ENCODE results near the gene RBPJL.
A peak's percentile ranks its signal among the peaks of the same experiment; 100 is the strongest.

DNA sequence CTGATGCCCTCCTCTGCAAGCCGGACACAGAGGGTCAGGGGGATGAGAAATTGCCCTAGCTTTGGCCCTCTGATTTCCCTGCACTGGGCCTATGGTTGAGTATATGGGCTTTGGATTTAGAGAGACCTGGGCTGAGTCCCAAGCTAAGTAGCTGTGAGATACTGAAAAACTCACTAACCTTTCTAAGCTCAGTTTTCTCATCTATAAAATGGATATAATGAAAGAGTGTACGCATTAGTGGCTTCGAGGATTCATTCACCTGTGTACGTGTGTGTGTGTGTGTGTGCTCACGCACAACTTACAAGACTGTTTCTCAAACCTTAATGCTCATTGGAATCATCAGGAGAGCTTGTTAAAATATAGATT, 12.7 kb upstream of the RBPJL start:
- TF ChIP-seq, protein P1, sequence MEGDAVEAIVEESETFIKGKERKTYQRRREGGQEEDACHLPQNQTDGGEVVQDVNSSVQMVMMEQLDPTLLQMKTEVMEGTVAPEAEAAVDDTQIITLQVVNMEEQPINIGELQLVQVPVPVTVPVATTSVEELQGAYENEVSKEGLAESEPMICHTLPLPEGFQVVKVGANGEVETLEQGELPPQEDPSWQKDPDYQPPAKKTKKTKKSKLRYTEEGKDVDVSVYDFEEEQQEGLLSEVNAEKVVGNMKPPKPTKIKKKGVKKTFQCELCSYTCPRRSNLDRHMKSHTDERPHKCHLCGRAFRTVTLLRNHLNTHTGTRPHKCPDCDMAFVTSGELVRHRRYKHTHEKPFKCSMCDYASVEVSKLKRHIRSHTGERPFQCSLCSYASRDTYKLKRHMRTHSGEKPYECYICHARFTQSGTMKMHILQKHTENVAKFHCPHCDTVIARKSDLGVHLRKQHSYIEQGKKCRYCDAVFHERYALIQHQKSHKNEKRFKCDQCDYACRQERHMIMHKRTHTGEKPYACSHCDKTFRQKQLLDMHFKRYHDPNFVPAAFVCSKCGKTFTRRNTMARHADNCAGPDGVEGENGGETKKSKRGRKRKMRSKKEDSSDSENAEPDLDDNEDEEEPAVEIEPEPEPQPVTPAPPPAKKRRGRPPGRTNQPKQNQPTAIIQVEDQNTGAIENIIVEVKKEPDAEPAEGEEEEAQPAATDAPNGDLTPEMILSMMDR (IDR thresholded peaks at IDR 0.05 in 2 of 3, conservative IDR thresholded peaks at IDR 0.05 in 1 of 3; ENCODE audit: borderline replicate concordance in 1 of 3, insufficient read depth in 1 of 3, low read depth in 2 of 3, low read length in 2 of 3) = no peak
- TF ChIP-seq MAX (IDR thresholded peaks at IDR 0.05) (0 out of 2 replicates have a peak, but pooled peaks have one; percentile 1), REST (IDR thresholded peaks at IDR 0.05; ENCODE audit: low read depth) (no peak), EZH2 (IDR thresholded peaks at IDR 0.05) (no peak), SIN3A (IDR thresholded peaks at IDR 0.05; ENCODE audit: low read depth) (no peak)
